Islet of Langerhans (tissue), 1 donor: ENCODE measurements around the gene SERPINB6.
"Not testable (repeated sequence)": the region's sequence is repeated elsewhere in the genome, so short reads cannot be mapped to it uniquely, and the experiment has no call there.

Source experiments
- FAIRE-seq: peaks from one replicate; lab custom pipeline; 2011; peaks lifted over from hg19 to GRCh38; lab: Jason Lieb, UNC

SERPINB6 gene

DNA sequence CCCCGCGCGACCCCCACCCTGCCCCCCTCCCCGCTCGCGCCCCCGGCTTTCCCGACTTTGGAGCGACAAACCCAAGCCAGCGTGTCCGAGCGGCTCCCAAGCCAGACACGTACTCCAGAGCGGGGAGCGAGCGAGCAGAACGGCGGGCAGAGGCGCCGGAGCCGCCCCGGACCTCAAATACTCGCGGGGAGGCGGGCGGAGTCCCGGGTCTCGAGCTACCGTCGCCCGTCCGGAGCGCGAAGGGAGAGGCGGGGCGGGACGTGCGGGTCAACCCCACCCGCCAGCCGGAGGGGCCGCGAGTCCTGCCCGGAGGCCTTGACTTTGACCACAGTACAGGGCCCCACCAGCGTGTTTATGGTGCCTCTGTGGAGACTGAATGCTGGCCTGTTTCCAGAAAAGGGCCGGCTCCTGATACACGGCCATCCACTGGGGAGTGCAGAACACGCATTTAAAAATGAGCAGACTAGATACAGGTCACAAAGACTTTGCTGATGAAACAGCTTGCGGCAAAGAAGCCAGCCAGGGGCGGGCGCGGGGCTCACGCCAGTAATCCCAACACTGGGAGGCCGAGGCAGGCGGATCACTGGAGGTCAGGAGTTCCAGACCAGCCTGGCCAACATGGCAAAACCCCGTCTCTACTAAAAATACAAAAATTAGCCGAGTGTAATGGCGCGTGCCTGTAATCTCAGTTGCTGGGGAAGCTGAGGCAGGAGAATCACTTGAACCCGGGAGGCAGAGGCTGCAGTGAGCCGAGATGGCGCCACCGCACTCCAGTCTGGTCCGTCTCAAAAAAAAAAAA lies at the start of gene SERPINB6:
Gene SERPINB6, minus strand, starts transcription at position 148 of the 799 bp plus-strand sequence. CDS start 12,235 bp downstream, outside the sequence.
- FAIRE-seq, result no peak

DNA sequence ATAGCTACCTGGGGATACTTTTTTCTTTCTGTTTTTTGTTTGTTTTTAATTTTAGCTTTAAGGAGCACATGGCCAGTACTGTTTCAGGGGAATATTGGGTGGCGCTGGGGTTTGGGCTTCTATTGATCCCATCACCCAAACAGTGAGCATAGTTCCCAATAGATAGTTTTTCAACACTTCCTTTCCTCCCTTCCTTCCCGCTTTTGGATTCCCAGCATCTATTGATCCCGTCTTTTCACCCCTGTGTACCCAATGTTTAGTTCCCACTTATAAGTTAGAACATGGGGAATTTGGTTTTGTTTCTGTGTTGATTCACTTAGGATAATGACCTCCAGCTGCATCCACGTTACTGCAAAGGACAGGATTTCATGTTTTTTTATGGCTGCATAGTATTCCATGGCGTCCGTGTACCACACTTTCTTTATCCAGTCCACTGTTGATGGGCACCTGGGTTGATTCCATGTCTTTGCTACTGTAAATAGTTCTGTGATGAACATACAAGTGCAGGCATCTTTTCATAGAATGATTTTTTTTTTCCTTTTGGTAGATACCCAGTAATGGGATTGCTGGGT lies 48.5 kb upstream of the SERPINB6 start:
- no peak for FAIRE-seq

DNA sequence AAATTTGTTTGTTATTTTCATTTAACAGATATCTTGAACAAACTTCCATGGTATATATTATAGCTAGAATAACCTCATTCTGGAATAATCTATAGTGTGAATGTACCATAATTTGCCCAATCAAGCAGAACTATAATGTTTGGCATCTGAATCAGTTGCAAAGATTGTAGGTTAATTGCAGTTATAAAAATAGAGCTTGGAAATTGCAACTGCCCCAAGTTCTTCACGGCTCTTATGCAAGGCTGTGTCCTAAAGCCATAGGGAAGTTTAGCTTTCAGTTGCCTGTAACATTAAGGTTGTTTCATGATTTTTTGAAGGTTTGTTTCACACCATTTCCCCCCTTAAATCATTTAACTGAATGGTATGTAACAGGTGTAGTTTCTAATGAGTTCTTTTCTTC lies 47.7 kb upstream of the SERPINB6 start:
- FAIRE-seq, result no peak

DNA sequence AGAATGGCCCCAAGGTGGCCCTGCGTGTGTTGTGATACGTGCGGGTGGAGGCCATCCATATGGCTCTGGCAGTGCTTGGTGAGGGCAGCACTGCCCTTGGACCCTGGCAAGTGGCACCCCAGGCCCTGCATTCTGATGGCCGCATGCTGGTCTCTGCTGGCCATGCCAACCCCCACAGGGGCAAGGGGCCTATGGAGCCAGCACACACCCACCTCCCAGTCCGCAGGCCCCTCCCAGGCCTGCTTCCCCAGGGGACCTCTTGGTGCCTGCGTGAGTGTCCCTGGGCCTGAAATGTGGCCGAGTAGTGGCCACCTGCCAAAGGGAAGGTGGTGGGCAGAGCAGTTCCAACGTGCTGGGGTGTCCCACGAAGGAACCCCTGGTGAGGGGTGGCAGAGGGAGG lies 45.9 kb upstream of the SERPINB6 start:
- no peak for FAIRE-seq

DNA sequence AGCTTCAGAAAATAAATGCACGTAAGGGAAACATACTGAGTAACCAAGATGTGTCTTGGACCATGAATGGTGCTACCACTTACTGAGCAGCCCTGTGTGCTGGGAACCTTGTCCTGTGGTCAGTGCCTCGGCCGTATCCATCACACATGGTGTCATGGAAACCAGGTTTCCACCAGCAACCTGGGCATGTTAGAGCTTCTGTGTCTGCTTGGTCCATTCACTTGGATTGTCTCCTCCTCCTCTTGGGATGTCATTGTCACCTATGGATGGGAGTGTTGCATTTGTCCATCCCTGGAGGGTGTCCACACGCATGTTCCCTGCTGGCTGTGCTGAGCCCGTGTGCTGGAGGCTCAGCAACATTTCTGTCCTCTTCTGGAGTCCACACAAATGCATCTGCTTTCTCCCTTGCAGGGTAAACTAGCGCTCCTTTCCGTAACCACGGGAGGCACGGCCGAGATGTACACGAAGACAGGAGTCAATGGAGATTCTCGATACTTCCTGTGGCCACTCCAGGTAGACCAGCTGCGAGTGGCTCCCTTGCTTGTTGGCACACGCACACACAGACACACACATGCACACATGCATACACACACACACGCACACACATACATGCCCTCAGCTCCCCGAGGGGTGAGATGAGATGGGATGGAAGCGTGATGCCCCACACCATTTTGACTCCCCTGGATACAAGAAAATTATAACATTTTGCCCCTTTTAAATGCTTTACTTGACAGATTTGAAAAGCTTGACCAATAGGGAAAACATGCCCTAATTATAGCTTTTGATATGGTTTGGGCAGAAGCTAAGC lies 45.3 kb upstream of the SERPINB6 start:
- FAIRE-seq, result no peak

DNA sequence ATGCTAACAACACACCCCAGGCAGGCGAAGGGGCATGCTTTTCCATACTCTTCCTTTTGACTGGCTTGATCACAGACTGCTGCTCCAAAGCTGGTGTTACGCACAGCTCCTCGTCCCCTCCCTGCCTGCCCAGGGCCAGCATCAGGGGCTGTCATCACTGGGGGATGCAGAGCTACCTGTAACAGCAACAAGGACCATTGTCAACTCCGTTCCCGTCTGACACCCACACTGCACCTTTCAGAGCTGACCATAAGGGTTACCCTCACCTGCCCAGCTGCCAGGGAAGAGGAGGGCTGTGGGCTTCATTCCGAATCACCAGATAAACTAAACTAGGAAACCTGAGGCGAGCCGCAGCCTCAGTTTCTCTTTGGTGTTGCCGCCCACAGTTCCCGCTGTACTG lies 43.8 kb upstream of the SERPINB6 start:
- FAIRE-seq, result no peak

DNA sequence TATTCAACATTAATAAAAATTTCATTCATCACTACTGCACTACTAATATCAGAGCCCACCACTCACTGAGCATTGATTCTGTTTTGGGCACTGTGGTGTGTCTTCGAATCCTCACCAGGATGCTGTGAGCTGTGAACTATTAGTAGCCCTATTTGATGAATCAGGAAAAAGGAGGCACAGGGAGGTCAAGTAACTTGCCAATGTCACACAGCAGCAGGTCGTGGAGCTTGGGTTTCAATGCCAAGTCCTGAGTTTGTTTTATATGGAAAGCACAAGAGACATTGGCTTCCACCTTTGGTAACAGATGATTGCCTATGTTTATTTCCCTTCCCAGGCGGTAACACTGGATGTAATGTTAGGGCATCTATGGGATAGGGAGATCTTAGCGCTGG lies 43.3 kb upstream of the SERPINB6 start:
- FAIRE-seq, result no peak

DNA sequence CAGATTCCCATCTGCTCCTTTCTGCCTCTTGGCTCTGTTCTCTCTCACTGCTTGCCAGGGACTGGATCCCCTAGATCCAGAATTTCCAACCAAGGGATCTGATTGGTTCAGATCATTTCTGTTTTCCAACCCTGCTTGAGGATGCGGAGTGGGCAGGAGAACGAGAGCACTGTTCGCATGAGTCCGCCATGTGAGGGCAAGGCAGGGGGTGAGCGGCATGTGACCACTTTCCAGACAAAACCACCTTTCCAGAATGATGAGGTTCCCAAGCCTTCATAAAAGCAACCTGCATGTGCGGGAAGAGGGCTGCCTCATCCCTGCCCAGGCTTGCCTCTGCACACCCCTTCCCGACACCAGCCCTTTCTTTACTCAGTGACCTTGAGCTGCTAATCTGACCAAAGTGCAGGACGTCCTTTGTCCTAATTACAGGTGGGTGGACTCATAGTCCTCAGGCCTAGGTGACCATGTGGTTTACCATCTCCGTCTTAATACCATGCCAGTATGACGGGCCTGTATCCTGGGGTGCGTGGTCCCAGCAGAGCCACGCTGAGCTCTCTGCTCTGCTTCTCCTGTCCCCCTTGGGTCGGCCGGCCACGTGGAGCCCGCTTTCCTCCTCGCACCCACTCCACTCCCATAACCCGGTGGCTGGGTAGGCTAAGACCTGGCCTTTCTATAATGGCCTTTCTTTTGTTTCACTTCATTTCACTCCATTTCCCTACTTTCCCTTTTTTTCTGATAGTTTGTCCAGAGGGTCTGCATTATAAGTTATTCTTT lies 42.7 kb upstream of the SERPINB6 start:
- no peak for FAIRE-seq

DNA sequence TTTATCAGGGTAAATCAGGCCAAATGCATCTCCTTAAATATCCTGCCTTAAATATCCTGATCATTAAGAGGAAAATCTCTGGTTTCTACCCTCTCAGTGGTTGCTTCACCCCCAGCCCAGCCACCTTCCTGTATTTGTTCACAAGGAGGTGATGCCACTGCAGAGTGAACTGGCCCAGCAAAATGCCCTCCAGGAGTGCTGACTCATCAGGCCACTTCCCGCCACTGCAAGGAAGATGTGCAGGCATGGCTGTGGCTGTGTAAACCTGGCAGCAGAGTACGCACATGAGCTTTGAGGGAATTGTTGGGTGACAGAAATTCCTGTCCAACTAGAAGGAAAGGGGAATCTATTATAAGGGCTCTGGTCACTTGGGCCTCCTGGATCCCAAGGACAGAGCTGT lies 42.1 kb upstream of the SERPINB6 start:
- no peak for FAIRE-seq

DNA sequence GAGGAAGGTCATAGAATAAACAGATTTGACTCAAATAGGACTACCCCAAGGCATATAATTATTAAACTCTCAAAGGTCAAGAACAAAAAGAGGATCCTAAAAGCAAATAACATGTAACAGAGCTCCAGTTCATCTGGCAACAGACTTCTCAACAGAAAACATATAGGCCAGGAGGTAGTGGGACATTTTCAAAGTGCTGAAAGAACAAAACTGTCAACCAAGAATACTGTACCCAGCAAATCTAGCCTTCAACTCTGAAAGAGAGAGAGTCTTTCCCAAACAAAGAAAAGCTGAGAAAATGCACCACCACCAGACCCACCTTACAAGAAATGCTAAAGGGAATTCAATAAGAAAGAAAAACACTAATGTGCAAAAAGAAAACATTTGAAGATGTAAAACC lies 40.2 kb upstream of the SERPINB6 start:
- FAIRE-seq, result no peak

DNA sequence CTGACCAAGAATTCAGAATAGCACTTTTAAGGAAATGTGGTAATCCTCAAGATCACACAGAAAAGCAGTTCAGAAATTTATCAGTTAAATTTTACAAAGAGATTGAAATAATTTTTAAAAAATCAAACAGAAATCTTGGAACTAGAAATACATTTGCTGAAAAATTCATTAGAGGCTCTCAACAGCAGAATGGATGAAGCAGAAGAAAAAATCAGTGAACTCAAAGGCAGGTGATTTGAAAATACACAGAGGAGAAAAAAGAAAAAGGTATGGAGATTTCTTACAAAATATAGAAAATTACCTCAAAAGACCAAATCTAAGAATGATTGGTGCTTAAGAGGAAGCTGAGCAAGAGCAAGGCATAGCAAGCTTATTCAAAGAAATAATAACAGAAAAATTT lies 39.8 kb upstream of the SERPINB6 start:
- FAIRE-seq, result no peak

DNA sequence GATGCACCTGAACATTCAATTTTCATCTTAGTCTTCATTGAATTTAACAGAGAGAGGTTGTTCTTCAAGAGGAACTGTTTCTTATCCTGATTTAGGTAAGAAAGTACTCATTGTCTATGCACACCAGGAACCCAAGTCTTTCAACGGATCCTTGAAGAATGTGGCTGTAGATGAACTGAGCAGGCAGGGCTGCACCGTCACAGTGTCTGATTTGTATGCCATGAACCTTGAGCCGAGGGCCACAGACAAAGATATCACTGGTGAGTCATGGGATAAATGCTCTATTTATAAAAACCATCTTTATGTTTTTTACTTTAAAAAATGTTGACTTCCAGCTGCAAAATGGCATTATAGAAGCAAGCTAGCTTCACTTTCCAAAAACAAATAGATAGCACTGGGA lies 38.6 kb upstream of the SERPINB6 start:
- no peak for FAIRE-seq

DNA sequence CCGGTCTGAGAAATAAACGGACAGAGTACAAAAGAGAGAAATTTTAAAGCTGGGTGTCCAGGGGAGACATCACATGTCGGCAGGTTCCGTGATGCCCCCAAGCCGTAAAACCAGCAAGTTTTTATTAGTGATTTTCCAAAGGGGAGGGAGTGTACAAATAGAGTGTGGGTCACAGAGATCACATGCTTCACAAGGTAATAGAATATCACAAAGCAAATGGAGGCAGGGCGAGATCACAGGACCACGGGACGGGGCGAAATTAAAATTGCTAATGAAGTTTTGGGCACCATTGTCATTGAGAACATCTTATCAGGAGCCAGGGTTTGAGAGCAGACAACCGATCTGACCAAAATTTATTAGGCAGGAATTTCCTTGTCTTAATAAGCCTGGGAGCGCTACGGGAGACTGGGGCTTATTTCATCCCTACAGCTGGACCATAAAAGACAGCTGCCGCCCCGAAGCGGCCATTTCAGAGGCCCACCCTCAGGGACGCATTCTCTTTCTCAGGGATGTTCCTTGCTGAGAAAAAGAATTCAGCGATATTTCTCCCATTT lies 37.4 kb upstream of the SERPINB6 start:
- not testable (repeated sequence) for FAIRE-seq

DNA sequence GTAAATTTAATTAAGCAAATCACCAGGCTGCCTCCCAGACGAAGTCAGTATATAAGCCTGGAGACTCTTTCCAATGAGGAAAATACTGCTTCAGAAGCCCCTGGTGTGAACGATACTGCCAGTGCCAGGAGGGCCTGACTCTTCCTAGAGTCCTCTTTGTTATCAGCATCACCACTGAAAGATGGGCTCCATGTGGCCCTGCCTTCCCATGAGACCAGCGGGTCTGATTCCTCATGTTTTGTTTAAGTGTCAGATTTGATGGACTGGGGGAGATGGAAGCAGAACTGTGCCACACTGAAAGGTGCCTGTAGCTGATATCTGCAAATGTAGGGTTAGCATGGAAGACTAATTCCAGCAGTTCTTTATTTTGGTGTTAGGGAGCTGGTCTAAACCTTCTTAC lies 36.2 kb upstream of the SERPINB6 start:
- no peak for FAIRE-seq

DNA sequence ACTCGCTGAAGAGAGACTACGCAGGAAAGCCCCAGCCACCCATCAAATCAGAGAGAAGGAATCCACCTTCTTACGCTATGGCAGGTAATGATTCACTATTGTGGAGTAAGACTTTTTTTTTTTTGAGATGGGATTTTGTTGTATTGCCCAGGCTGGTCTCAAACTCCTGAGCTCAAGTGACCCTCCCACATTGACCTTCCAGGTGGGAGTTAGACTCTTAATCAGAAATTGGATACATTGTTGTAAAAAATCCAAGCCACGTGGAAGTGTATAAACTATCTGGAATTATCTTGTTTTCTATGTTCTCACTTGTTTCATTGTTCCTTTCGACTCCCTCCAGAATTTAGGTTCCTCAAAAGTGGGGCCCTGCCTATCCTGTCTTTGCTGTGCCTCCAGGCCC lies 35.1 kb upstream of the SERPINB6 start:
- FAIRE-seq, result no peak

DNA sequence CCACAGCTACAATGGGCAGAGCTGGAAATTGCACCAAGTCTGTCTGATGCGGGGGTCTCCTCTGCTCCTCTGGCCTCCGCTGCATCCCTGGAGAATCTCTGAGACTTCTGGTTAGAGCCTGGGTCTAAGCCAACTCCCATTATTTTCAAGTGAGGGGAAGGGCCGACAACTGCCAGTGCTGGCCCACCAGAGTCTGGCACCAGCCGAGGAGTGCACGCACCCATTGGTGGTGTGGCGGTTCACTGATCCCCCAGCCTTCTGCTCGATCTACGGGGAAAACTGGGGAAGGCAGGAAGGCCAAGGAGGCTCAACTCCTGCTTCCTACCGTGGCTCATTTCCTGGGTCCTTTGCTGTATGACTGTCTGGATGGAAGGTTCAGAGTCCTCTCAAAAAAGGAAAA lies 34.5 kb upstream of the SERPINB6 start:
- FAIRE-seq, result no peak

DNA sequence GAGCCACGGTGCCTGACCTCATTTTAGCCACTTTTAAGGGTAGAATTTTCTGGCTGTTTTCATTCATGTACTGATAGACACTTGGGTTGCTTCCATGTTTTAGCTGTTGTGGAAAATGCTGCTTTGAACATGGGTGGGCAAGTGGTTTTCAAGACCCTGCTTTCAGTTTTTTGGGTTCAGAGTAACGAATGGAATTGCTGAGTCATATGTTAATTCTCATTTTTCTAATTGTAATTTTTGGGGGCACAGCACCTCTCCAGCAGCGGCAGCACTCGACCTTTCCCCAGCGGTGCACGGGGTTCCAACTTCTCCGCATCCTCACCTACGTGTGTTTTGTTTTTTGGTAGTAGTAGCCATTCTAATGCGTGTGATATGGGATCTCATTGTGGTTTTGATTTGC lies 33.7 kb upstream of the SERPINB6 start:
- FAIRE-seq, result no peak

DNA sequence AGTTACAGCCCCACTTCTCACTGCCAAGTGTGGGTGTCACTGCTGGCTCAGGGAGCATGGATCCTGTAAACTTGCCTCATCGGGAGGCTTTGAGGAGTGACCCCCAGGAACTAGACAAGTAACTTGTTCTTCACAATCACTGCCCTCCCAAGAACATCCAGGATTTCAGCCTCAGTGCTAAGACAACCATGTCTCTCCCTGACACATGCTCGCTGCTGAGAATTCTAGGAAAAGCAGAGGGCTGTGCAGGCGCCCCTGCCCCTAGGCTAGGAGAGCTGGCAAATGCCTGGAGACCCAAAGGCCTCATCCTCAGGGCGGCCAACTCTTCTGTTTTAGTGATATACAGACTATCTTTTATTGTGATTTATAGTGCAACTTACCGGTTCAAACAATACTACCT lies 31.9 kb upstream of the SERPINB6 start:
- not testable (repeated sequence) for FAIRE-seq

DNA sequence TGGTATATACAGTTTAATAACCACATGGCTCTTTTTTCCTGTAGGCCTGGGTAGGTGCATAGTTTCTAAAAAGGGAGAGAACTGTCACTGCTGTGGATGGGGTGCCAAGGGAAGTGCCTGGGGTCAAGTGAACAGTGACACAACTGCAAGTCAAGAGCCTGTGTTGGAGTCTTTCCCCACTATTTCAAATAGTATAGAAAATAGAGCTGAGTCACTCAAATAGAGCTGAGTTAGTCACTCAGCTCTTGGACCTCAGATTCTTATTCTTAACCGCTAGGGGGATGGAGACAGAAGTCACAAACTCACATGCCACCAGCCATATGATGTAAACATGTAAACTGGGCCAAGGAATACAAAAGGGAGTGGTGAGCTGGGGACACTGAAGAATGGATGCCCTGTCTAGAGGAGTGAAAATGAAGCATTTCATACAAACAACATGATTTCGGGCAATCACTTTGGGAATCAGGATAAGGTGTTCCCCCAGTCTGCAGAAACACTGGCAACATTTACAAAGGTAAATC lies 30.5 kb upstream of the SERPINB6 start:
- FAIRE-seq, result no peak

DNA sequence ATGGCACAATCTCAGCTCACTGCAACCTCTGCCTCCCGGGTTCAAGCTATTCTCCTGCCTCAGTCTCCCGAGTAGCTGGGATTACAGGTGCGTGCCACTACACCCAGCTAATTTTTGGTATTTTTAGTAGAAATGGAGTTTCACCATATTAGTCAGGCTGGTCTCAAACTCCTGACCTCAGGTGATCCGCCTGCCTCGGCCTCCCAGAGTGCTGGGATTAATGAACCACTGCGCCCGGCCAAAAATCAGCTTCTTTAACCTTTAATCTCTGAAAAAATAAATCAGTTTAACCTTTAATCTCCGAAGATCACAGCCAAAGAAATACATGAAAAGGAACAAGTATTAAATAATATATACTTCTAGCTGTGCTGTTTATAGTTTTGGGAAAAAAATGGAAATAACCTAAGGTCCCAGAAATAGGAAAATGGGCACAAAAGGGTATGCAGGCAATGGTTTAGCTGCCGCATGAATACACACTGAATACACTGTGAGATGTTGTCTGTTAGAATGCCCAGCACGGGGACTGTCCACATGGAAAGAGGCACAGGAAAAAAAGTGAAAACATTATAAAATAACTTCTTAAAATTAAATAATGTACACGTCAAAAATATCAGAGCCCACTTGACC lies 29.9 kb upstream of the SERPINB6 start:
- no peak for FAIRE-seq
